K562 (cell line): ENCODE results near the gene ANAPC16. TPM values are rescaled to one million over a fixed set of nuclear protein-coding genes. Genes with fewer than 3 reads are reported as not detected.
A peak's percentile ranks its signal among the peaks of the same experiment; 100 is the strongest.

ENCODE experiments used
- AFF4 ChIP-seq: sonication (generic); formaldehyde crosslinking; IDR thresholded peaks from 2 replicates; pipeline ENCODE4 v1.8.0; 2023; ENCODE audit warnings: mild to moderate bottlenecking, missing genetic modification reagents
- CAMTA2 ChIP-seq: fragments of 250-450 bp; sonication (Bioruptor Pico); conservative IDR thresholded peaks from 2 replicates; pipeline ENCODE4 v1.5.1; 2022
- CBX3 ChIP-seq, 2 experiments: IDR thresholded peaks; 1 replicate in 1 of 2; 2 replicates in 1 of 2; pipeline ENCODE4 v1.6.1; 2012; ENCODE audit warnings: inconsistent platforms in 2 of 2, low read length in 2 of 2, borderline replicate concordance in 1 of 2, control low read depth in 1 of 2
- CEBPG ChIP-seq, 3 experiments: fragments of 200-800 bp in 1 of 3; sonication (Bioruptor generic) in 1 of 3; sonication (generic) in 1 of 3; formaldehyde crosslinking in 1 of 3; IDR thresholded peaks in 2 of 3; conservative IDR thresholded peaks in 1 of 3; 2 replicates each; pipeline versions ENCODE4 v1.6.1 to v1.8.0; 2016 to 2022; ENCODE audit warnings: missing compliant biosample characterization in 2 of 3, missing genetic modification characterization in 2 of 3, mild to moderate bottlenecking in 1 of 3, missing genetic modification reagents in 1 of 3
- E2F6 ChIP-seq, 2 experiments: IDR thresholded peaks; 2 replicates each; pipeline ENCODE4 v1.6.1; 2011; ENCODE audit warnings: borderline replicate concordance in 1 of 2, control low read depth in 1 of 2, low read depth in 1 of 2, low read length in 1 of 2, mild to moderate bottlenecking in 1 of 2, mixed read lengths in 1 of 2, moderate library complexity in 1 of 2; ENCODE audit not compliant: insufficient read depth in 1 of 2, insufficient read length in 1 of 2, poor library complexity in 1 of 2, severe bottlenecking in 1 of 2; ENCODE audit errors: extremely low read depth in 1 of 2
- FOXA1 ChIP-seq: fragments of 450-650 bp; IDR thresholded peaks from 2 replicates; pipeline ENCODE4 v1.6.1; 2016; ENCODE audit warnings: mild to moderate bottlenecking, borderline replicate concordance
- KAT8 ChIP-seq: fragments of 450-650 bp; IDR thresholded peaks from 2 replicates; pipeline ENCODE4 v1.6.1; 2016; ENCODE audit warnings: low read depth, mild to moderate bottlenecking
- MTF1 ChIP-seq: fragments of 250-450 bp; sonication (Bioruptor Pico); IDR thresholded peaks from 2 replicates; pipeline ENCODE4 v1.9.0; 2021; ENCODE audit warnings: moderate library complexity, mild to moderate bottlenecking, inconsistent platforms, borderline replicate concordance
- PML ChIP-seq: IDR thresholded peaks from 2 replicates; pipeline ENCODE4 v1.6.1; 2012; ENCODE audit warnings: low read length, inconsistent platforms
- RBM15 ChIP-seq: fragments of 200-400 bp; formaldehyde crosslinking; IDR thresholded peaks from 2 replicates; pipeline ENCODE4 v1.6.1; 2018; ENCODE audit warnings: mild to moderate bottlenecking, low read length, moderate library complexity; ENCODE audit not compliant: insufficient read depth
- TCF7 ChIP-seq: sonication (generic); IDR thresholded peaks from 2 replicates; pipeline ENCODE4 v1.6.1; 2016; ENCODE audit warnings: antibody characterized with exemption, borderline replicate concordance
- TEAD2 ChIP-seq: fragments of 450-650 bp; IDR thresholded peaks from 2 replicates; pipeline ENCODE4 v1.6.1; 2016; ENCODE audit warnings: missing genetic modification characterization, control low read depth, missing compliant biosample characterization
- TFAP4 ChIP-seq: sonication (generic); formaldehyde crosslinking; IDR thresholded peaks from 2 replicates; pipeline ENCODE4 v1.8.0; 2022; ENCODE audit warnings: missing genetic modification reagents, mild to moderate bottlenecking, moderate library complexity, borderline replicate concordance
- ZBED1 ChIP-seq: IDR thresholded peaks from 2 replicates; pipeline ENCODE4 v1.6.1; 2014
- ZEB2 ChIP-seq: fragments of 450-650 bp; IDR thresholded peaks from 2 replicates; pipeline ENCODE4 v1.6.1; 2016
- ZNF282 ChIP-seq: sonication (generic); formaldehyde crosslinking; IDR thresholded peaks from 2 replicates; pipeline ENCODE4 v1.8.1; 2023; ENCODE audit warnings: missing genetic modification reagents
- ZNF512 ChIP-seq: IDR thresholded peaks from 2 replicates; pipeline ENCODE4 v1.6.1; 2016; ENCODE audit warnings: missing genetic modification characterization, missing compliant biosample characterization
- ZSCAN29 ChIP-seq: fragments of 450-650 bp; IDR thresholded peaks from 2 replicates; pipeline ENCODE4 v1.6.1; 2017
- polyA plus RNA-seq, 8 experiments: library from polyadenylated mRNA; depleted of rRNA in 4 of 8; stranded (reverse) in 5 of 8; unstranded in 3 of 8; fragments of >200 nt; fragmentation: Nextera tagmentation in 2 of 8; fragmentation: Illumina TruSeq in 1 of 8; extraction: Ambion mirVana in 2 of 8; extraction: Trizol in 1 of 8; gene quantifications; 2 replicates each; pipeline versions ENCODE4 v1.2.1 to v1.2.3, GENCODE V29; 2011 to 2014; ENCODE audit warnings: inconsistent platforms in 1 of 8, missing spikeins in 1 of 8
- total RNA-seq, 7 experiments: library from RNA; depleted of rRNA in 6 of 7; stranded (reverse); fragments of >200 nt in 6 of 7; fragmentation: Illumina TruSeq in 2 of 7; extraction: Trizol in 2 of 7; gene quantifications; 2 replicates each; pipeline versions ENCODE4 v1.2.1 to v1.2.3, GENCODE V29; 2011 to 2021; ENCODE audit warnings: low replicate concordance in 1 of 7
- TF ChIP-seq, protein P1 (sequence below): fragments of 450-650 bp; IDR thresholded peaks from 2 replicates; pipeline ENCODE4 v1.6.1; 2016; ENCODE audit warnings: low read depth, mild to moderate bottlenecking, moderate library complexity

ANAPC16 gene
- total and polyA plus RNA-seq, 9 of the 15 experiments (the other 6 are each of a cell fraction or from before 2014, with no cell fraction given): 42.6 to 208 (median 108) TPM

DNA sequence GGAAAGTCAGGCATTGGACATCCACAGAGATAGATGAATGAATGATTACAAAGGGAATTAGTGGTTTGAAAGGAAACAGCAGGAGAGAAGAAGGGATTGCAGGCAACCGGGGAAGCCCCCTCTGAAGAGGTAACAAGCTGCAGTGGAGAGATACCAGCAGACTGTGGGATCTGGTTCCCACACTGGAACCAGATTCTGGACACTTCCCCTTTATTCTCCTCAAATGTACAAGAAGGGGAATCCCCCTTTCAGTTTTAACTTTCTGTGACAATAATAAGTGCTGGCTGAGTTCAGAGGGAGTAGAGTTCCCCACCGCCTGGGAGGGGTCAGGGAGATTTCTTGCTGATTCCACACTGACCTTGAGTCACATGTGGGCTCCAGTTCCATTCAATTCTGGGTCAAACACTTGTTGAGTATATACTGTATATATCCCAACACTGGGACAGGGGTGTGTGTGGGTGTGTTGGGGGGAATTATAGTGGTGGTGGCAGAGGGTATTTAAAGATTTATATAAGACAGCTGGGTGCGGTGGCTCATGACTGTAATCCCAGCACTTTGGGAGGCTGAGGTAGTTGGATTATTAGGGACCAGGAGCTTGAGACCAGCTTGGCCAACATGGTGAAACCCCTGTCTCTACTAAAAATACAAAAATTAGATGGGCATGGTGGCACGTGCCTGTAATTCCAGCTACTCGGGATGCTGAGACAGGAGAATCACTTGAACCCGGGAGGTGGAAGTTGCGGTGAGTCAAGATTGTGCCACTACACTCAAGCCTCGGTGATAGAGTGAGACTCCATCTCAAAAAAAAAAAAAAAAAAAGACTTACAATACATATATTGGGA lies 41.5 kb downstream of the ANAPC16 start (continued):
- TF ChIP-seq CAMTA2 (CRISPR knock-in tag) (no peak), ZNF282 (no peak), ZSCAN29 (no peak), ZEB2 (peak; percentile 73; the same call in 1 of the 2 replicates), ZNF512 (tag) (no peak), CBX3 (IDR thresholded peaks at IDR 0.05; ENCODE audit: borderline replicate concordance in 1 of 2, low read length in 2 of 2) (no peak), RBM15 (no peak), MTF1 (CRISPR knock-in tag) (no peak), TEAD2 (tag) (no peak), TCF7 (no peak), AFF4 (CRISPR knock-in tag) (no peak), E2F6 (IDR thresholded peaks at IDR 0.05; ENCODE audit: borderline replicate concordance in 1 of 2, extremely low read depth in 1 of 2, insufficient read depth in 1 of 2, insufficient read length in 1 of 2, low read depth in 1 of 2, low read length in 1 of 2, poor library complexity in 1 of 2, severe bottlenecking in 1 of 2) (no peak), TFAP4 (CRISPR knock-in tag) (no peak), KAT8 (no peak), ZBED1 (no peak), PML (peak; percentile 82; the same call in 1 of the 2 replicates), CEBPG (CRISPR knock-in tag; IDR thresholded peaks at IDR 0.05) (no peak), CEBPG (tag; conservative IDR thresholded peaks at IDR 0.05 in 1 of 2, IDR thresholded peaks at IDR 0.05 in 1 of 2) (no peak), FOXA1 (no peak)
- TF ChIP-seq, protein P1, sequence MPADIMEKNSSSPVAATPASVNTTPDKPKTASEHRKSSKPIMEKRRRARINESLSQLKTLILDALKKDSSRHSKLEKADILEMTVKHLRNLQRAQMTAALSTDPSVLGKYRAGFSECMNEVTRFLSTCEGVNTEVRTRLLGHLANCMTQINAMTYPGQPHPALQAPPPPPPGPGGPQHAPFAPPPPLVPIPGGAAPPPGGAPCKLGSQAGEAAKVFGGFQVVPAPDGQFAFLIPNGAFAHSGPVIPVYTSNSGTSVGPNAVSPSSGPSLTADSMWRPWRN: 0 out of 2 replicates have a peak, but pooled peaks have one; percentile 24
